ENCODE results near the gene RFT1.
A peak's percentile ranks its signal among the peaks of the same experiment; 100 is the strongest.

RFT1 gene

DNA sequence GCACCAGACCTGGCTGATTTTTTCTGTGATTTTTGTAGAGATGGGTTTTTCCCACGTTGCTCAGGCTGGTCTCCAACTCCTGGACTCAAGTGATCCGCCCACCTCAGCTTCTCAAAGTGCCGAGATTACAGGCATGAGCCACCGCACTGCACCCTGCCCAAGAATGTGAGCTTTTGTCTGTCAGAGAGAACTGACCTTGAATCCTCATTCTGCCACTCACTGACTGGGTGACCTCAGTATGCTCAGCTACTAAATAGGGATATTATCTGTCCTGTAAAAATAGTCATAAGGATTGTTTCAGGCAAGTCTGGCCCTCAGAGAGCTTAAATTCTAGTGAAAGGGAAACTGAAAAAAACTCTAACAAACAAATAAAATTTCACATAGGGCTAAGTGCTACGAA is 2.1 kb upstream of the RFT1 start:
- no peaks in the 10 kb centered on the region for H3K9me3 ChIP-seq (ENCODE audit: insufficient read depth, low read length)
- no peaks in the 10 kb centered on the region for H3K27me3 ChIP-seq (ENCODE audit: low read depth, low read length)
- no peak overlapping the region for H2AFZ ChIP-seq (ENCODE audit: low read depth, low read length)
- H3K79me2 ChIP-seq (ENCODE audit: low read length) = peaks cover 23% of the 10 kb centered on the region
- no peak overlapping the region for H3K4me3 ChIP-seq (ENCODE audit: low read length)
- no peaks in the 10 kb centered on the region for H4K20me1 ChIP-seq (ENCODE audit: insufficient read depth, low read length)
- peaks cover 3% of the 10 kb centered on the region for H3K36me3 ChIP-seq (replicated peaks; ENCODE audit: low read depth, low read length)
- TF ChIP-seq, protein P1, sequence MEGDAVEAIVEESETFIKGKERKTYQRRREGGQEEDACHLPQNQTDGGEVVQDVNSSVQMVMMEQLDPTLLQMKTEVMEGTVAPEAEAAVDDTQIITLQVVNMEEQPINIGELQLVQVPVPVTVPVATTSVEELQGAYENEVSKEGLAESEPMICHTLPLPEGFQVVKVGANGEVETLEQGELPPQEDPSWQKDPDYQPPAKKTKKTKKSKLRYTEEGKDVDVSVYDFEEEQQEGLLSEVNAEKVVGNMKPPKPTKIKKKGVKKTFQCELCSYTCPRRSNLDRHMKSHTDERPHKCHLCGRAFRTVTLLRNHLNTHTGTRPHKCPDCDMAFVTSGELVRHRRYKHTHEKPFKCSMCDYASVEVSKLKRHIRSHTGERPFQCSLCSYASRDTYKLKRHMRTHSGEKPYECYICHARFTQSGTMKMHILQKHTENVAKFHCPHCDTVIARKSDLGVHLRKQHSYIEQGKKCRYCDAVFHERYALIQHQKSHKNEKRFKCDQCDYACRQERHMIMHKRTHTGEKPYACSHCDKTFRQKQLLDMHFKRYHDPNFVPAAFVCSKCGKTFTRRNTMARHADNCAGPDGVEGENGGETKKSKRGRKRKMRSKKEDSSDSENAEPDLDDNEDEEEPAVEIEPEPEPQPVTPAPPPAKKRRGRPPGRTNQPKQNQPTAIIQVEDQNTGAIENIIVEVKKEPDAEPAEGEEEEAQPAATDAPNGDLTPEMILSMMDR (IDR thresholded peaks at IDR 0.05; ENCODE audit: low read depth, low read length) = no peak
- no peak for TF ChIP-seq EZH2phosphoT487 (IDR thresholded peaks at IDR 0.05; ENCODE audit: low read depth)
- peaks cover 16% of the 10 kb centered on the region for H3K4me1 ChIP-seq (ENCODE audit: low read length)
- H3K4me2 ChIP-seq (ENCODE audit: low read length) = no peak overlapping the region
- H3K9ac ChIP-seq (ENCODE audit: low read length) = no peak overlapping the region
- no peak overlapping the region for H3K27ac ChIP-seq (ENCODE audit: low read length)

DNA sequence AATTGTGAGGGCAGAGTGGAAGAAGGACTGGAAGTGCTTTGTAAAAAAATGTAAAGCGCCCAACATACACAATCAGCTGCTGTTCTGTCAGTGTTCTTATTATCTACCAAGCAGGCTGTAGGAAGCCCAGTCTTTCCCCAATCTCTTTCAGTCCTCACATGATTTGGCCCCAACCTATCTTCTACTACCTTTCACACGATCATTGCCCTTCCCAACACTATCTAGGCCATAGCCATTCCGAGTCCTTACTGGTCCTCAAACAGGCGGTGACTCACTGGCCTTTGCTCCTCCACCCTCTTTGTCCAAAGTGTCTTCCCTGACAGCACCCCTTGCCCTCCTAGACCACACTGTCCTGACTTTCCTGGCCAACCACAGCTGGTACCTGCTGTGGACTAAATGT is 861 bp upstream of the RFT1 start:
- H3K9me3 ChIP-seq (ENCODE audit: insufficient read depth, low read length) = no peaks in the 10 kb centered on the region
- TF ChIP-seq, protein P1 (IDR thresholded peaks at IDR 0.05; ENCODE audit: low read depth, low read length) = no peak
- no peak for TF ChIP-seq EZH2phosphoT487 (IDR thresholded peaks at IDR 0.05; ENCODE audit: low read depth)
- H3K79me2 ChIP-seq (ENCODE audit: low read length) = peaks cover 23% of the 10 kb centered on the region
- H3K4me3 ChIP-seq (ENCODE audit: low read length) = peak overlapping the region; percentile 77
- H3K36me3 ChIP-seq (replicated peaks; ENCODE audit: low read depth, low read length) = peaks cover 3% of the 10 kb centered on the region
- H3K9ac ChIP-seq (ENCODE audit: low read length) = peak overlapping the region; percentile 77
- no peaks in the 10 kb centered on the region for H4K20me1 ChIP-seq (ENCODE audit: insufficient read depth, low read length)
- H3K4me2 ChIP-seq (ENCODE audit: low read length) = peak overlapping the region; percentile 84
- no peaks in the 10 kb centered on the region for H3K27me3 ChIP-seq (ENCODE audit: low read depth, low read length)
- H2AFZ ChIP-seq (ENCODE audit: low read depth, low read length) = peak overlapping the region; percentile 95
- peak overlapping the region; percentile 62 for H3K27ac ChIP-seq (ENCODE audit: low read length)
- H3K4me1 ChIP-seq (ENCODE audit: low read length) = peaks cover 16% of the 10 kb centered on the region

DNA sequence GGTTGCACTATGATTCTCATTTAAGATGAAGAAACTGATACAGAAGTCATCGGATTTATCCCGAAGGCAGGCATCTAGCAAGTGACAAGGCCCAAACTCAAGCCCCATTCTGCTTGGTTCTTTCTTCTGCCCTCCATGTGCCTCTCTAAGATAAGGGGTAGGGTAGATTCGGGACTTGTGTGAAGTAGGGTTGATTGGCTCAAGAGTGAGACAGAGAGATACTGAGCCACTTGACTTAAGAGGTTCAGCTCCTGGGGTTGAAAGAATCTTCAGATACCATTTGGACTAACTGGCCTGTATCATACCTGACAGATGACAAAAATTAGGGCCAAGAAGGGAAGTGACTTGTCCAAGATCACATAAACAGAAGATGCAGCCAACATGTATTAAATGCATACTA is 891 bp downstream of the RFT1 start:
- H3K79me2 ChIP-seq (ENCODE audit: low read length) = peaks cover 23% of the 10 kb centered on the region
- no peak for TF ChIP-seq EZH2phosphoT487 (IDR thresholded peaks at IDR 0.05; ENCODE audit: low read depth)
- TF ChIP-seq, protein P1 (IDR thresholded peaks at IDR 0.05; ENCODE audit: low read depth, low read length) = no peak
- H3K4me1 ChIP-seq (ENCODE audit: low read length) = peaks cover 16% of the 10 kb centered on the region
- peak overlapping the region; percentile 77 for H3K4me3 ChIP-seq (ENCODE audit: low read length)
- peaks cover 18% of the 10 kb centered on the region for H3K36me3 ChIP-seq (replicated peaks; ENCODE audit: low read depth, low read length)
- H2AFZ ChIP-seq (ENCODE audit: low read depth, low read length) = no peak overlapping the region
- no peaks in the 10 kb centered on the region for H3K9me3 ChIP-seq (ENCODE audit: insufficient read depth, low read length)
- no peaks in the 10 kb centered on the region for H3K27me3 ChIP-seq (ENCODE audit: low read depth, low read length)
- no peaks in the 10 kb centered on the region for H4K20me1 ChIP-seq (ENCODE audit: insufficient read depth, low read length)
- H3K27ac ChIP-seq (ENCODE audit: low read length) = no peak overlapping the region
- H3K4me2 ChIP-seq (ENCODE audit: low read length) = peak overlapping the region; percentile 84
- peak overlapping the region; percentile 77 for H3K9ac ChIP-seq (ENCODE audit: low read length)

- TF ChIP-seq, protein P1 (IDR thresholded peaks at IDR 0.05; ENCODE audit: low read depth, low read length) = no peak
- TF ChIP-seq EZH2phosphoT487 (IDR thresholded peaks at IDR 0.05; ENCODE audit: low read depth) = no peak
- H3K4me2 ChIP-seq (ENCODE audit: low read length) = no peak overlapping the region
- peaks cover 41% of the 10 kb centered on the region for H3K36me3 ChIP-seq (replicated peaks; ENCODE audit: low read depth, low read length)
Observed at GRCh38 chr3:53126601-53127000, 3.6 kb downstream of the RFT1 start.

More at GRCh38 chr3:53126601-53127000, 3.6 kb downstream of the RFT1 start:
- H2AFZ ChIP-seq (ENCODE audit: low read depth, low read length) = no peak overlapping the region
- H3K27ac ChIP-seq (ENCODE audit: low read length) = no peak overlapping the region
- H3K4me3 ChIP-seq (ENCODE audit: low read length) = no peak overlapping the region
- H3K4me1 ChIP-seq (ENCODE audit: low read length) = peaks cover 16% of the 10 kb centered on the region
- H4K20me1 ChIP-seq (ENCODE audit: insufficient read depth, low read length) = no peaks in the 10 kb centered on the region
- no peak overlapping the region for H3K9ac ChIP-seq (ENCODE audit: low read length)
- H3K79me2 ChIP-seq (ENCODE audit: low read length) = peaks cover 23% of the 10 kb centered on the region
- no peaks in the 10 kb centered on the region for H3K27me3 ChIP-seq (ENCODE audit: low read depth, low read length)
- H3K9me3 ChIP-seq (ENCODE audit: insufficient read depth, low read length) = no peaks in the 10 kb centered on the region

Measured in OCI-LY3 (cell line).